Neuron (in vitro differentiated cells): ENCODE data around the gene SMYD1.

Experiments used
- H2AFZ ChIP-seq: one replicate; pipeline ENCODE4 v1.6.1; 2013; ENCODE audit warnings: low read depth, mild to moderate bottlenecking, inconsistent platforms, low read length, moderate library complexity
- H3K27me3 ChIP-seq: one replicate; pipeline ENCODE4 v1.6.1; 2013; ENCODE audit warnings: low read length; ENCODE audit not compliant: insufficient read depth
- H3K36me3 ChIP-seq: one replicate; pipeline ENCODE4 v1.6.1; 2013; ENCODE audit warnings: low read length; ENCODE audit not compliant: insufficient read depth
- H3K4me1 ChIP-seq: one replicate; pipeline ENCODE4 v1.6.1; 2013; ENCODE audit warnings: low read length; ENCODE audit not compliant: insufficient read depth
- H3K4me3 ChIP-seq: 2 replicates; pipeline ENCODE4 v1.5.1; 2013; ENCODE audit warnings: mild to moderate bottlenecking, low read length, moderate library complexity
- H3K9me3 ChIP-seq: one replicate; pipeline ENCODE4 v1.6.1; 2013; ENCODE audit warnings: low read length

Gene SMYD1

GRCh38 chr2:88160517-88160916 lies 92.9 kb downstream of the SMYD1 start:
- Histone ChIP-seq H3K9me3 (no peaks in the 10 kb centered on the region), H3K36me3 (no peaks in the 10 kb centered on the region), H3K4me3 (no peak overlapping the region), H3K27me3 (peaks cover 2% of the 10 kb centered on the region), H2AFZ (no peak overlapping the region), H3K4me1 (no peaks in the 10 kb centered on the region)

GRCh38 chr2:88161446-88162244 lies 94.0 kb downstream of the SMYD1 start:
- H2AFZ ChIP-seq, result no peak overlapping the region
- peaks cover 2% of the 10 kb centered on the region for H3K27me3 ChIP-seq
- H3K36me3 ChIP-seq, result no peaks in the 10 kb centered on the region
- H3K4me1 ChIP-seq, result no peaks in the 10 kb centered on the region
- no peaks in the 10 kb centered on the region for H3K9me3 ChIP-seq
- H3K4me3 ChIP-seq, result no peak overlapping the region
